ENCODE data around the gene SH3PXD2B. TPM values are rescaled to one million over a fixed set of nuclear protein-coding genes. Genes with fewer than 3 reads are reported as not detected.

The SH3PXD2B gene
- total RNA-seq, 6 experiments from 2014 or later, result 2.5 to 6.8 (median 5.2) TPM

GRCh38 chr5:172380301-172380986 lies 73.9 kb downstream of the SH3PXD2B start:
- no peak for DNase-seq
- ATAC-seq, result no peak

GRCh38 chr5:172379481-172379880 lies 74.8 kb downstream of the SH3PXD2B start:
- DNase-seq, result no peak
- intact Hi-C loops (cut with DNase I), result no loop called here
- TF ChIP-seq CTCF (IDR thresholded peaks at IDR 0.05) (no peak), POLR2A (IDR thresholded peaks at IDR 0.05) (no peak)
- WGBS (ENCODE audit: insufficient coverage, low coverage, low lambda C conversion rate, missing lambda C conversion rate), result 100% methylated on average over 2 of the region's 3 CpGs
- no peak for ATAC-seq
- H3K4me1 ChIP-seq, result peaks cover 0 to 13% (median 0%) of the 10 kb centered on the region in 4 donors
- H3K9me3 ChIP-seq, result no peaks in the 10 kb centered on the region
- no peak overlapping the region for H3K27ac ChIP-seq
- no peaks in the 10 kb centered on the region for H3K36me3 ChIP-seq
- no peak overlapping the region for H3K4me3 ChIP-seq
- H3K27me3 ChIP-seq, result no peaks in the 10 kb centered on the region

More at GRCh38 chr5:172380301-172380986, 73.9 kb downstream of the SH3PXD2B start:
- H3K27me3 ChIP-seq, result no peaks in the 10 kb centered on the region
- H3K4me3 ChIP-seq, result no peak overlapping the region
- peaks cover 0 to 13% (median 0%) of the 10 kb centered on the region in 4 donors for H3K4me1 ChIP-seq
- H3K27ac ChIP-seq, result no peak overlapping the region
- H3K36me3 ChIP-seq, result no peaks in the 10 kb centered on the region
- H3K9me3 ChIP-seq, result no peaks in the 10 kb centered on the region
- TF ChIP-seq POLR2A (IDR thresholded peaks at IDR 0.05) (no peak), CTCF (IDR thresholded peaks at IDR 0.05) (no peak)
- intact Hi-C loops (cut with DNase I), result no loop called here
- WGBS (ENCODE audit: insufficient coverage, low coverage, low lambda C conversion rate, missing lambda C conversion rate), result 83% methylated on average over 18 of the region's 18 CpGs

GRCh38 chr5:172377856-172378255 lies 76.5 kb downstream of the SH3PXD2B start:
- Histone ChIP-seq H3K36me3 (no peaks in the 10 kb centered on the region), H3K27ac (no peak overlapping the region), H3K4me3 (no peak overlapping the region), H3K9me3 (no peaks in the 10 kb centered on the region), H3K4me1 (peaks cover 0 to 5% (median 0%) of the 10 kb centered on the region in 4 donors), H3K27me3 (no peaks in the 10 kb centered on the region)
- intact Hi-C loops (cut with DNase I), result no loop called here
- WGBS (ENCODE audit: insufficient coverage, low coverage, low lambda C conversion rate, missing lambda C conversion rate), result no CpG with 5 or more reads among the region's 4 CpGs
- ATAC-seq, result no peak
- no peak for DNase-seq
- no peak for TF ChIP-seq CTCF (IDR thresholded peaks at IDR 0.05)
- TF ChIP-seq POLR2A (IDR thresholded peaks at IDR 0.05), result no peak

GRCh38 chr5:172377438-172377837 lies 76.9 kb downstream of the SH3PXD2B start:
- WGBS (ENCODE audit: insufficient coverage, low coverage, low lambda C conversion rate, missing lambda C conversion rate), result 78% methylated on average over 3 of the region's 3 CpGs
- no peaks in the 10 kb centered on the region for H3K36me3 ChIP-seq
- intact Hi-C loops (cut with DNase I), result no loop called here

More at GRCh38 chr5:172377438-172377837, 76.9 kb downstream of the SH3PXD2B start:
- Histone ChIP-seq H3K4me3 (no peak overlapping the region), H3K27me3 (no peaks in the 10 kb centered on the region), H3K4me1 (peaks cover 0 to under 1% (median 0%) of the 10 kb centered on the region in 4 donors), H3K27ac (no peak overlapping the region), H3K9me3 (no peaks in the 10 kb centered on the region)
- TF ChIP-seq CTCF (IDR thresholded peaks at IDR 0.05), result no peak
- TF ChIP-seq POLR2A (IDR thresholded peaks at IDR 0.05), result no peak
- DNase-seq, result no peak
- ATAC-seq, result no peak

Measured in right lobe of liver (tissue), 6 donors.